ENCODE measurements around the gene WDR55.

GRCh38 chr5:140647042-140647419, 17.7 kb upstream of the WDR55 start:
- no peak for TF ChIP-seq CTCF (conservative IDR thresholded peaks at IDR 0.05; ENCODE audit: low read length)
- TF ChIP-seq EZH2phosphoT487 (IDR thresholded peaks at IDR 0.05; ENCODE audit: borderline replicate concordance, low read depth, low read length) = no peak
